HL-60 (cell line): ENCODE measurements around the gene GNAQ.

Experiments used
- CTCF ChIP-seq: IDR thresholded peaks from one replicate; pipeline ENCODE4 v1.5.1; 2011; ENCODE audit warnings: low read length, control low read depth, inconsistent platforms; ENCODE audit not compliant: insufficient read depth
- GABPA ChIP-seq: IDR thresholded peaks from 2 replicates; pipeline ENCODE4 v1.6.1; 2012; ENCODE audit warnings: low read depth
- POLR2AphosphoS5 ChIP-seq: IDR thresholded peaks from 2 replicates; pipeline ENCODE4 v1.6.1; 2012; ENCODE audit warnings: low read depth
- SPI1 ChIP-seq: IDR thresholded peaks from 2 replicates; pipeline ENCODE4 v1.6.1; 2012; ENCODE audit warnings: low read depth, mild to moderate bottlenecking, borderline replicate concordance
- TF ChIP-seq, protein P1 (sequence below): IDR thresholded peaks from 2 replicates; pipeline ENCODE4 v1.6.1; 2012; ENCODE audit warnings: low read depth; ENCODE audit not compliant: insufficient replicate concordance

DNA sequence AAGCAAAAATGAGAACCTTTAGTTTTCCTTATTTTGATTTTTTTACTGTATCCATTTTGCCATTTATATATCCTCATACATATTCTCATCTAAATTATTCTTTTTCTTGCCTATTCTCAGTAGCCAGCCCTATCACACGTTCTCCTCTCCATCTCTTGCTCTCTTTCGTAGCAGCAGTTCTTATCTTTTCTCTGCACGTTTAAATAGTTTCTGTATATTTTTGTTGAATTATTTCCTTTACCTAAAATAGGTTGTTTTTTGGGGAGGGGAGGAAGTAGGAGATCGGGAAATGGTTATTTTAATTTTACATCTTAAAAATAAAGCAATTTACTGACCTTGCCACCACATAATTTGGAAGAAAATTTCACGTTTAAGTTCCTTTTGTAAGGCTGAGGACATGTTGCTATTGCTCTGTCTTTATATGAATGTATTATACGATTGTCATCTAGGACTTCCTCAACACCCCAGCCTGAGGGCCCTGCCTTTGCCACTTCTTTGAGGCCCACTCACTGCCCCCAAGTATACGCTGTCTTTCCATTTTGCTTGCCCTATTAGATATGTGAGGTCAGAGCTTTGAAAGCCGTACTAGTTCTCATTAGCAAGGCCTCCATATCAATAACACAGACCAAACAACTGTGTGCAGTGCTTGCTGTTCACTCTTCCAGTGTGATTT, 140.3 kb downstream of the GNAQ start:
- TF ChIP-seq CTCF (no peak), POLR2AphosphoS5 (no peak), SPI1 (no peak), GABPA (no peak)
- TF ChIP-seq, protein P1, sequence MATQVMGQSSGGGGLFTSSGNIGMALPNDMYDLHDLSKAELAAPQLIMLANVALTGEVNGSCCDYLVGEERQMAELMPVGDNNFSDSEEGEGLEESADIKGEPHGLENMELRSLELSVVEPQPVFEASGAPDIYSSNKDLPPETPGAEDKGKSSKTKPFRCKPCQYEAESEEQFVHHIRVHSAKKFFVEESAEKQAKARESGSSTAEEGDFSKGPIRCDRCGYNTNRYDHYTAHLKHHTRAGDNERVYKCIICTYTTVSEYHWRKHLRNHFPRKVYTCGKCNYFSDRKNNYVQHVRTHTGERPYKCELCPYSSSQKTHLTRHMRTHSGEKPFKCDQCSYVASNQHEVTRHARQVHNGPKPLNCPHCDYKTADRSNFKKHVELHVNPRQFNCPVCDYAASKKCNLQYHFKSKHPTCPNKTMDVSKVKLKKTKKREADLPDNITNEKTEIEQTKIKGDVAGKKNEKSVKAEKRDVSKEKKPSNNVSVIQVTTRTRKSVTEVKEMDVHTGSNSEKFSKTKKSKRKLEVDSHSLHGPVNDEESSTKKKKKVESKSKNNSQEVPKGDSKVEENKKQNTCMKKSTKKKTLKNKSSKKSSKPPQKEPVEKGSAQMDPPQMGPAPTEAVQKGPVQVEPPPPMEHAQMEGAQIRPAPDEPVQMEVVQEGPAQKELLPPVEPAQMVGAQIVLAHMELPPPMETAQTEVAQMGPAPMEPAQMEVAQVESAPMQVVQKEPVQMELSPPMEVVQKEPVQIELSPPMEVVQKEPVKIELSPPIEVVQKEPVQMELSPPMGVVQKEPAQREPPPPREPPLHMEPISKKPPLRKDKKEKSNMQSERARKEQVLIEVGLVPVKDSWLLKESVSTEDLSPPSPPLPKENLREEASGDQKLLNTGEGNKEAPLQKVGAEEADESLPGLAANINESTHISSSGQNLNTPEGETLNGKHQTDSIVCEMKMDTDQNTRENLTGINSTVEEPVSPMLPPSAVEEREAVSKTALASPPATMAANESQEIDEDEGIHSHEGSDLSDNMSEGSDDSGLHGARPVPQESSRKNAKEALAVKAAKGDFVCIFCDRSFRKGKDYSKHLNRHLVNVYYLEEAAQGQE: no peak
